HG03378 (cell line): Measurements from ENCODE around the gene ADSS1.
"Not testable (repeated sequence)": the region's sequence is repeated elsewhere in the genome, so short reads cannot be mapped to it uniquely, and the experiment has no call there.

ENCODE experiments used
- ATAC-seq: cut with Tn5 transposase; IDR thresholded peaks from one replicate; pipeline ENCODE4 v1.9.1; 2021; ENCODE audit warnings: mild to moderate bottlenecking, moderate library complexity; ENCODE audit not compliant: unreplicated experiment

ADSS1 gene

DNA sequence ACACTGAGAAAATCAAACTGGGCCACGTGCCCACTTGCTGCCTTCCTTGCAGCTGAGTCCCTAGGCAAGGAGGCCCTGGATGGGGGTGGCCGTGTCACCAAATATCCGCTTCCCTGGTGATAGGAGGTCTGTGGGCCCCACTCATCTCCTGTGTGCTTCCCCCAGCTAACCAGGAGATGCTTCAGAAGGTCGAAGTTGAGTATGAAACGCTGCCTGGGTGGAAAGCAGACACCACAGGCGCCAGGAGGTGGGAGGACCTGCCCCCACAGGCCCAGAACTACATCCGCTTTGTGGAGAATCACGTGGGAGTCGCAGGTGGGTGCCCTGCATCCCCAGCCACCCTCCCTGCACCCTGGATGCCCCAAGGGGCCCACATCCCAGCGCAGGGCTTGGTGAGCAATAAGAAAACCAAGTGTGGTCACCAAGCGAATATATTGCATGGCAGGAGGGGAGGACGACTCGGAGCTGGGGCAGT is 22.1 kb downstream of the ADSS1 start:
- ATAC-seq: no peak

DNA sequence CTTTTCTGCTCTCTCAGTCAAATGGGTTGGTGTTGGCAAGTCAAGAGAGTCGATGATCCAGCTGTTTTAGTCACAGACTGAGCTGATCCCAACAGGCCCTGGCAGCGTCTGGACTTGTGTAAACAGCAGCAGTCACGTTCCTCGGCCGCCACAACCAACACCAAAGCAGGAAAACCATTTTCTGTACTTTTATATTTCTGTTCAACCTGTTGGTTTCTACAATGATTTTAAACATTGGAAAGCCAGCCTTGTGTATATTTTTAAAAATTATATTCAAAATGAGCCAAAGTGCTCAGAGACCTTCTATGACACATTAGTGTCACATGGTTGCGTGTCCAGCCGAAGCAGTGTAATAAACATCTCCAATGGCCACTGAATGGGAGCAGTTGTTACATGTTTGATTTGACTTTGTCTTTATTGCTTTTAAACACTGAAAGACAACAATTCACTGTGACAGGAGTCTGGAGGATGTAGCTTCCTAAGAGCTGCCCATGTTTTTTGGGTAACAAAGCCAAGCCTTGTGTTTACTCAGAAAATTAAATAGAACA is 23.0 kb downstream of the ADSS1 start:
- no peak for ATAC-seq

DNA sequence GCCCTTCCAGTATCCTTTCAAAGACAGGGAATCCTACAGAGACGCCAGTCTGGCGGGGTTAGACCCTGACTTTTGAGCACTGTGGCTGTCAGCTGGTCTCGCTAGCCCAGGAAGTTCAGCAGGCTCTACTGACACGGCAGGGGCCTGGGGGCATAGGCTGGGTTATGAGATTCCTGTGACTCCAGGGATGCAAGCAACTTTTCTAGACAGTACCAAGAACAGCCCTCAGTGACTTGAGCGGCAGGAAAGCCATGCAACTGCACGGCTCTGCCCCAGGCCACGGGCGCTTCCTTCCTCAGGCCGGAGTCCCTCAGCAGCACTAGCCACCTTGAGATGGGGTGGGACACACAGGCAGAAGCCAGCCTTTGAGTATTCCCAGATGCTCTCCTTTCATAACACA is 23.8 kb downstream of the ADSS1 start:
- ATAC-seq: no peak

DNA sequence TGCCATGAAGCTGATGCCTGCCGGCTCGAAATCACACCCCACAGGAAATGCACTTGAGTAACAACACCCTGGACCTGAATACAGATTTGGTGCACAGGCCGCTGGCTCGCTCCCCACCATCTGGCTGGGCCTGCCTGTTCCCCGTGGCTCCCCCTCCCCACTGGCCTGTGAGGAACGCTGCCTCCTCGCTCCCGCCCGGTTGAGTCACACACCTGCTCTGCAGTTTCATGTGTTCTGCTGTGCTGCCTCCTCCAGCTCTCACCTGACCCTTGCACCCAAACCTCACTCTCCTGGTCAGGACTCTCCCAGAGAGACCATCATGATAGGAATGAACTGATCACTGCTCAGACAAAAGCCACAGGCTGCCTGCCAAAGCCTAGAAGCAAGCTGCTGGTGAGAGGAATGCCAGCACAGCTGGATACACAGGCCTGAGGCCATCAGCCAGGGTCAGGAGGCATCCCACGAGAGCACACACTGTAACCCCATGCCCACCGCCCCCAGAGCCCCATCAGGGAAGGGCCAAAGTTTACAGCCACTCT is 25.2 kb downstream of the ADSS1 start:
- no peak for ATAC-seq

DNA sequence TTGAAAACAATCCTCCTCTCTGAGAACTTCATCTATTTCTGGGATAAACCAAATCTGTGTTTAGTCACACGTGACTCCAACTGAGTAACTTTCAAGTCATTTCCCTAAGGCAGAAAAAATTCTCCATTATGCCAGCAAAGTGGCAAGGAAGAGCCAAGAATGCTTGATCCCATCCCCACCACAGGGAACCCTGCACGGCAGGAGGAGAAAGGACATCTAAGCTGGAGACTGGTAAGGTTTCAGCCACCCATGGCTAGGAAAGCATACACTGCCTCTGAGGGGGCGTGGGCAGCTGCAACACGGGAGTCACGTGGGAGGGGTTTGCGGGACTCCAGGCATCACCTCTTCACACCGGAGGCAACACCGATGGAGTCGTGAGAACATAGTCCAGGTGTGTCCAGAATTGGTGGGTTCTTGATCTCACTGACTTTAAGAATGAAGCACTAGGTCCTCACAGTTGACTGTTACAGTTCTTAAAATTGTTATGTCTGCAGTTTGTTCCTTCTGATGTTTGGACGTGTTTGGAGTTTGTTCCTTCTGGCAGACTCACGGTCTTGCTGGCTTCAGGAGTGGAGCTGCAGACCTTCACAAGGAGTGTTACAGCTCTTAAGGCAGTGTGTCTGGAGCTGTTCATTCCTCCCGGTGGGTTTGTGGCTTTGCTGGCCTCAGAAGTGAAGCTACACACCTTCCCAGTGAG is 26.2 kb downstream of the ADSS1 start:
- no peak for ATAC-seq

DNA sequence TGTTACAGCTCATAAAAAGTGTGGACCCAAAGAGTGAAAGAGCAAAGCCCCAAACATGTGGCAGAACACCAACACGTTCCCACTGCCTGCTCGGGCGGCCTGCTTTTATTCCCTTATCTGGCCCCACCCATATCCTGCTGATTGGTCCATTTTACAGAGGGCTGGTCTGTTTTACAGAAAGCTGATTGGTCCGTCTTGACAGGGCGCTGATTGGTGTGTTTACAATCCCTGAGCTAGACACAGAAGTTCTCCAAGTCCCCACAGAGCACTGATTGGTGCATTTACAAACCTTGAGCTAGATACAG is 26.7 kb downstream of the ADSS1 start:
- not testable (repeated sequence) for ATAC-seq

DNA sequence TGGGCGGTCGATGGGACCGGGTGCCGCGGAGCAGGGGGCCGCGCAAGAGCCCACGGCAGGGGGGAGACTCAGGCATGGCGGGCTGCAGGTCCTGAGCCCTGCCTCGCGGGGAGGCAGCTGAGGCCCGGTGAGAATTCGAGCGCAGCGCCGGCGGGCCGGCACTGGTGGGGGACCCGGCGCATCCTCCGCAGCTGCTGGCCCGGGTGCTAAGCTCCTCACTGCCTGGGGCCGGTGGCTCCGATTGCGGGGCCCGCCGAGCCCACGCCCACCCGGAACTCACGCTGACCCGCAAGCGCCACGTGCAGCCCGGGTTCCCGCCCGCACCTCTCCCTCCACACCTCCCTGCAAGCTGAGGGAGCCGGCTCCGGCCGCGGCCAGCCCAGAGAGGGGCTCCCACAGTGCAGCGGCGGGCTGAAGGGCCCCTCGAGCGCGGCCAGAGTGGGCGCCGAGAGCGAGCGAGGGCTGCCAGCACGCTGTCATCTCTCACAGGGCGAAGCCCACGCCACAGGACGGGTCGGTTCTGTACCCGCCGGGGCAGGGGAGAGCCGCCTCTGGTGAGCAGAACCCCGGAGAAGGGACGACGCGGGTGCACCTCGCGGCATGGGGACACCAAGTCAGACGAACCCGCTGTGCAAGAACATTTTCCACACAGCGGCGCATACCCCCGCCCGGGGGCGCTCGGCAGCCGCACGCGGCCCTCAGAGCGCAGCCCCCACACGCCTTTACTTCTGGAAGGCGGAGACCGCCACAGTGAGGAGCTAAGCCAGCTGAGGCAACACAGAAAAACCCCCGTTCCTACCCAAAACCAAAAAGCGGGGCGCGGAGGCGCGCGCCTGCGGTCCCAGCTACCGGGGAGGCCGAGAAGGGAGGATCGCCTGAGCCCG is 27.8 kb downstream of the ADSS1 start:
- ATAC-seq: no peak

DNA sequence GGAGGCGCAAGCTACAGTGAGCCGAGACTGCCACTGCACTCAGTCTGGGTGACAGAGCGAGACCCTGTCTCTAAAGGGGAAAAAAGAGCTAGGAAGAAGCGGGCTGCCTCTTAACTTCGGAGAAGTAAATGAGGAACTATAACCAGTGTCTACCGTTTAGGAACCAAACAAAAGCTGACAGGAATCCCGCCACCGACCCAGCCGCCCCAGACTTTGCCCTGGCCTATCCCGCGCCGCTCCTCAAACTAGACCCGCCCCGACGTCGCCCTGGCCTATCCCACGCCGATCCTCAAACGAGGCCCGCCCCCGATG is 28.4 kb downstream of the ADSS1 start:
- ATAC-seq: peak; percentile 69

DNA sequence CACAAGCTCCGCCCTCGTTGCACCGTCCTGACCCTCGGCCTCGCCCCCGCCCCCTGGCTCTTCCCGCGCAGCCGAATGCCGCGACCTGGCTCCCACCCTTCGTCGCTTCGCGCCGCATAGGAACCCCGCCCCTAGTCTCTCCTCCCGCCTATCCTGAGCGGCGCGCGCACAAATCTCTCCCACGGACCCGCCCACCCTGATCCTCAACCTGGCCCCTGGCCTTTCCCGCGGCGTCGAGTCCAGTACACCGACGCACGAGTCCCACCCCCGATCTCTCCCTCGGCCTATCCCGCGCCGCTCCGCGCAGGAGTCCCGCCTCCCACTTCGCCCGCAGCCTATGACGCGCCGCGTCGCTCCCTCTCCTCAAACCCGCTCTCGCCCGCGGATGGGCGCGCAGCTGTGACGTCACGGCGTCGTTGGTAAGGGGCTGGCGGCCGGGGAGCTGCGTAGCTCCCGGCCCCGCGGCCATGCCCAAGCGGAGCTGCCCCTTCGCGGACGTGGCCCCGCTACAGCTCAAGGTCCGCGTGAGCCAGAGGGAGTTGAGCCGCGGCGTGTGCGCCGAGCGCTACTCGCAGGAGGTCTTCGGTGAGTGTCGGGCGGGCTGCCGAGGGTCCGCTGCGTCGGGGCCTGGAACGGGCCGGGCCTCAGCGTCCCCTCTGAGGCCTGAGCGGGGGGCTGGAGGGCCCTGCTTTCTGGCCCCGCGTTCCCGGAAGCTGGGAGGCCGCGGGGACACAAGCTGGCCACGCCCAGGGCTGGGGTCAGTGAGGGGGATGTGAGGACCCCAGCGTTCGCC is 28.9 kb downstream of the ADSS1 start, which contains the start of gene SIVA1:
Gene SIVA1 (plus strand): TSS at position 413 of the 793 bp plus-strand sequence. CDS start 55 bp downstream, at position 468.
- peak; percentile 73 for ATAC-seq

DNA sequence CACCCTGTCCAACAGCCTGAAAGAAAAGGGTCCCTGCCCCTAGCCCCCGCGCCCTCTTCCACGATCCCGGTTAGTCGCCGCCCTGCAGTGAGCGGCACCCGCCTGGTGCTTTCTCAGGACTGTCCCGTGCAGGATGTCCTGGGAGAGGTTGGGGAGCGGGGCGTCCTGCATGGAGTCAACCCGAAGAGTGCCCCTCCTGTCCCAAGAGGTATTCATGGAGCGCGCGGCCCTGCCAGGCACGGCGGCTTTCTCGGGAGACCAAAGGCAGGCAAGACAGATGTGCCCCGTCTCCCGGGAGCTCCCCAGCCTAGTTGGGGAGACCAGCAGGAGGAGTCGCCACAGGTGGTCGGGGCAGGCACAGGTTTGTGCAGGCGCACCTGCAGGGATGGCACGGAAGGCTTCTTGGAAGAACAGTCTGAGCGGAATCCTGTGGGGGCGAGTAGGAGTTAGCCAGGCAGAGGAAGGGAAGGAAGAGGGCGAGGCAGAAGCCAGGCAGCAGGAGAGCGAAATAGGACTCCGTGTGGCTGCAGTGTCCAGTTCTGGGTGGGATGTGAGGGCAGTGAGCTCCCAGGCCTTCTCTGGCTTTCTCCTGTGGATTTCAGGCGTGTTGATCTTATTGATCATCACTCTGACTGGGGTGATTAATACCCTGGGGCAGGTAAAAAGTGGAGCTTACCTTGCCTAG is 29.6 kb downstream of the ADSS1 start:
- no peak for ATAC-seq

DNA sequence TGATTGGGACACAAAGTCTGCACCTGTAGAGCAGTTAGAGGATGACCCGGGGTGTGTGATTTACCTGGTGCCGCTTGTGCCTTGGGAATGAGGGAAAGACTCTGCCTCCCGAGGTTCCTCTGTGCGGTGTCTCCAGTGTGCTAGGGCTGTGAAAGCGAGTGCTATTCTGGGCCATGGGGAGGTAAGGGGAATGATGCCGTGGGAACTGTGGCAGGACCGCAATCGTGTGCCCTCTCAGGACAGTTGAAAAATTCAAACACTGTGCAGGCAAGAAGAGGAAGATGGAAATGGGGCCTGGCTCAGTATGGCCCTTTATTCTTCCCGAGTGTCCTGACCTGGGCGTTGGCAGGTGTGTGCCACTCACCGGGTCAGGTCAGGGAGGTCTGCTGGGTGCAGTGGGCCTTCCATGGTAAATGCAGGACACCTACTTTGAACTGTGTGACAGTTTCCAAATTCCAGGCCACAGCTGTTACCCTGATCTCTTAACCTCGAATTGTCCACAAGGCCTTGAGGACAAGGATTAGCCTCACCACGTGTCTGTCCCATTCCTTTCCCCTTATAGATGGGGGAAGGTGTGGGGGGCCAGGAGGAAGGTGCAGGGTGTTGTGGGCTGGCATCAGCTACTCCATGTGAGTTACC is 30.3 kb downstream of the ADSS1 start:
- ATAC-seq: no peak

DNA sequence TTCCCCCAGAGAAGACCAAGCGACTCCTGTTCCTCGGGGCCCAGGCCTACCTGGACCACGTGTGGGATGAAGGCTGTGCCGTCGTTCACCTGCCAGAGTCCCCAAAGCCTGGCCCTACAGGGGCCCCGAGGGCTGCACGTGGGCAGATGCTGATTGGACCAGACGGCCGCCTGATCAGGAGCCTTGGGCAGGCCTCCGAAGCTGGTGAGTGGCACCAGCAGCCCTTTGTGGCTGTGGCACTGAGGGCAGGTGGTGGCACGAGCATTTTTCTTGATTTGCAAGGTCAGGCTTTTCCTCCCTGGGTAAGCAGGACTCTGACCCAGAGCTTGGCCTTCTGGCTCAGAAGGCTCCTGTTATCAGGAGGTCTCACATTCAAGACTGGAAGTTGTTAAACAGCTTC is 31.6 kb downstream of the ADSS1 start:
- ATAC-seq: no peak

DNA sequence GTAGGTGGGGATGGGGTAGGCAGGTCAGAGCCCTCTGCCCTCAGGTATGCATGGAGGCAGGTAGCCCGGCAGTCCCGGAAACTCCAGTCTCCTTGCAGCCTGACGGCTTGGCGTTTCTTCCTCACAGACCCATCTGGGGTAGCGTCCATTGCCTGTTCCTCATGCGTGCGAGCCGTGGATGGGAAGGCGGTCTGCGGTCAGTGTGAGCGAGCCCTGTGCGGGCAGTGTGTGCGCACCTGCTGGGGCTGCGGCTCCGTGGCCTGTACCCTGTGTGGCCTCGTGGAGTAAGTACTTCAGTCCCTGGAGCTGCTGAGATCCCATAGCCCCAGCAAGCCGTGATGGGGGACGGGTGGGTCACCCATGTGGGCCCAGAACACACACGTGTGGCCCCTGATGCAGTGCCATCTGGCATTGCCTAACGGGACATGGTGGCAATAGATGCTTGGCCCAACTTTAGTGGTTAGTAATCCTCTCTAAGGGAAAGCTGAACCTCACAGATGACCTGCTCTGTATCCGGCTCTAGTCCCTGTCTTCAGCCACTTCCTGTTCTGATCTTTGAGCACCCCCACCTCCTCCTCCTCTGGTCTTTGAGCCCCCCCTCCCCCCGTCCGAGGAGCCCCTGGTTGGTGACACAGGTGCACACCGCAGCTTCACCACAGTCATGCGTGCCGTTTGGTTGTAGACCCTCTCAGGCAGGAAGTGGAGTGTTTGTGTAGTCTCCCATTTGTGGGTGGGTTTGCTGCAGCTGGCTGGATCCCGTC is 32.6 kb downstream of the ADSS1 start:
- ATAC-seq: no peak

DNA sequence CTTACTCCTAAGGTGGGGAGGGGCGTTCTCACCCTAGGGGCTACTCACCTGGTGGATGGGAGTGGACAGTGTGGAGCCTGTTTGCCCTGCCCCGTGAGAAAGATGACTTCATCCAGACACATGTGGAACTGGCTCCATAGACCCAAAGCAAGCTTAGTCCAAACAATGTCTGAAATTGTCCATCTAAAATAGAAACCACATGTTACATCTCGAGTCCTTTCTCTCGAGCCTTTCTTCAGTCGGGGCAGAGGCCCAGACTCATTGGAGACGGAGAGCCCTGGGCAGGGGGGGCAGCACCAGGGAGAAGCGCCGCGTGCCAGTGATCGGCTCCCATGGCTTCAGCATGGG is 33.2 kb downstream of the ADSS1 start:
- no peak for ATAC-seq

DNA sequence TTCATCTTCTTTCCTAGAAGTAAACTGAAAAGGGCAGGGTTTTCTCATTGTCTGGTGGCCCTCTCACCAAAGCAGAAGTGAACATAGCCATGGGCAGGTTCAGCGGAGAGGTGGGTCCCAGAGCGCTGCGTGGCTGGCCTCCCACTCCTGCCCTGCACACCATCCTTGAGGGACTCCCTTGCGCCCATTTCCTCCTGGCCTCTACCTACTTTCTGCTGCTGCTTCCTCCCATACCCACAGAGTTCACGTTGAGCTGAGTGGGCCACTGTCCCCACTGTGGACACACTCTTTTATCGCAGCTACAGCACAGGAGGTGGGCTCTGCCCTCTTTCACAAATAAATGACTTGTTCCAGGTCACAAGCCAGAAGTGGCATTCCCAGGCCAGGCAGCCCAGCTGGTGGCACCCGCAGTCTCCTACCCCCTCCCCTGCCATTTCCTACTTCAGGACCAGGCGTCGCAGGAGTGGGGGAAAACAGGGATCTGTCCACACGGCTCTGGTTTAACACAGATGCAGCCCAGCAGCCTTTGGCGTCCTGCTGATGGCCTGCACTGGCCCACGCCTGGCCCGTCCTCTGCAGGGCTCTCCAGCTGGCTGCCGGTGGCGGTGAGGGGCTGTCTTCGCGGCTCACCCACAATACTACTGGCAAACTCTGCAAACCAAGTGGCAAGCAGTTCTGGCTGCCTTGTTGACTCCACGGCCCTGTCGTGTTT is 33.8 kb downstream of the ADSS1 start:
- no peak for ATAC-seq

DNA sequence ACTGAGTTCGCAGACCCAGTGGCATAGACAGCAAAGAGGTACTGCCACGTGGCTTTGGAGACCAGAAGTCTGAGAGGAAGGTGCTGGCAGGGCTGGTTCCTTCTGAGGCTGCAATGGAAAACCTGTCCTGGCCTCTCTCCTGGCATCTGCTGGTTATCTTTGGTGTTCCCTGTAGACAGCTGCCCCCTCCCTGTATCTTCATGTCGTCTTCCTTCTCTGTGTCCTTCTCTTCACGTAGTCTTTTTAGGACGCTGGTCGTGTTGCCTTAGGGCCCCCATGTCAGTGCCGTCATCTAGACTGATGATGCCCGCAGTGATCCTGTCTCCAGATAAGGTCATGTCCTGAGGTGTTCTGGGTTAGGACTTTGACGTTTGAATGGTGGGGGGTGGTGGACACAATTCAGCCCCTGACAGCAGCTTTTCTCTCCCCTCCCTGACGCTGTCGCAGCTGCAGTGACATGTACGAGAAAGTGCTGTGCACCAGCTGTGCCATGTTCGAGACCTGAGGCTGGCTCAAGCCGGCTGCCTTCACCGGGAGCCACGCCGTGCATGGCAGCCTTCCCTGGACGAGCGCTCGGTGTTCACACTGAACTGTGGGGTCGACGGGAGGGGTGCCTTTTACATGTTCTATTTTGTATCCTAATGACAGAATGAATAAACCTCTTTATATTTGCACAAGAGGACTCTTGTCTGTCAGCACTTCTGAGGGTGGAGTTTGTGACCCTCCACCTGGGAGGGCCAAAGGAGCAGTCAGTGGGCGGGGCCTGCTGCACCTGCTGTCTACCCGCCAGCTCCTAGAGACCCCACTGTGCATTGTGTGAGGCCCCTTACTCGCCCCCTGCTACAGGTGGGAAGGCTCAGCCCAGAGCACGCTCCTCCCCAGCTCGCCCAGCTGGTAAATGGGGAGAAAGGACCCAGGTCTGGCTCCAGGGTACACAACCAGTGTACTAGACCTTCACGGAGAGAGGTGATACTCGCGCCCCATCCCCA is 35.2 kb downstream of the ADSS1 start:
- no peak for ATAC-seq

DNA sequence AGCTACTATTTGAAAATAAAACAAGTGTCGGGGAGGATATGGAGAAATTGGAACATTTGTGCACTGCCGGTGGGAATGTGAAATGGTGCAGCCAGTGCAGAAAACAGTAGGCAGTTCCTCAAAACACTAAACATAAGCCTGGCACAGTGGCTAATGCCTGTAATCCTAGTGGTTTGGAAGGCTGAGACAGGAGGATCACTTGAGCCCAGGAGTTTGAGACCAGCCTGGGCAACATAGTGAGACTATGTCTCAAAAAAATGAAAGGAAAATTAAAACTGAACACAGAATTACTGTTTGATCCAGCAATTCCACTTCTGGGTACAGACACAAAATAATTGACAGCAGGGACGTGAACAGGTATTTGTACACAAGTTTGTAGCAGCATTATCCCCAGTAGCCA is 41.5 kb downstream of the ADSS1 start:
- no peak for ATAC-seq
